VCaP (cell line): ENCODE measurements around the gene SPC24.
"Not testable (repeated sequence)": the region's sequence is repeated elsewhere in the genome, so short reads cannot be mapped to it uniquely, and the experiment has no call there.

Experiments used
- H3K27ac ChIP-seq: fragments of 450-650 bp; 2 replicates; pipeline ENCODE4 v1.5.1; 2017
- TF ChIP-seq, protein P1 (sequence below): fragments of 450-650 bp; conservative IDR thresholded peaks from 2 replicates; pipeline ENCODE4 v1.5.1; 2017; ENCODE audit warnings: mild to moderate bottlenecking, moderate library complexity

Gene SPC24

DNA sequence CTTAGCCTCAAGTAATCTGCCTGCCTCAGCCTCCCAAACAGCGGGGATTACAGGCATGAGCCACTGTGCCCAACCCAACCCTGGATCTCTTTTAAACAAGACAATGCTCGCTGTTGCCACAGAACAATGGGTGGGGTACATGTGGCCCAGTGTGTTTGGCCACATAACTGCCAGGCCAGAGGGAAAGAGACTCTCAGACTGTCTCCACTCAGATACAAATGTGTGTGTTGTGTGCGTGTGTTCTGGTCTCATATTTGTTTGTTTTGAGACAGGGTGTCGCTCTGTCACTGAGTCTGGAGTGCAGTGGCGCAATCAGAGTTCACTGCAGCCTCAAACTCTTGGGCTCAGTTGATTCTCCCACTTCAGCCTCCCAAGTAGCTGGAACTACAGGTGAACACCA, 40.5 kb downstream of the SPC24 start:
- no peak overlapping the region for H3K27ac ChIP-seq
- TF ChIP-seq, protein P1, sequence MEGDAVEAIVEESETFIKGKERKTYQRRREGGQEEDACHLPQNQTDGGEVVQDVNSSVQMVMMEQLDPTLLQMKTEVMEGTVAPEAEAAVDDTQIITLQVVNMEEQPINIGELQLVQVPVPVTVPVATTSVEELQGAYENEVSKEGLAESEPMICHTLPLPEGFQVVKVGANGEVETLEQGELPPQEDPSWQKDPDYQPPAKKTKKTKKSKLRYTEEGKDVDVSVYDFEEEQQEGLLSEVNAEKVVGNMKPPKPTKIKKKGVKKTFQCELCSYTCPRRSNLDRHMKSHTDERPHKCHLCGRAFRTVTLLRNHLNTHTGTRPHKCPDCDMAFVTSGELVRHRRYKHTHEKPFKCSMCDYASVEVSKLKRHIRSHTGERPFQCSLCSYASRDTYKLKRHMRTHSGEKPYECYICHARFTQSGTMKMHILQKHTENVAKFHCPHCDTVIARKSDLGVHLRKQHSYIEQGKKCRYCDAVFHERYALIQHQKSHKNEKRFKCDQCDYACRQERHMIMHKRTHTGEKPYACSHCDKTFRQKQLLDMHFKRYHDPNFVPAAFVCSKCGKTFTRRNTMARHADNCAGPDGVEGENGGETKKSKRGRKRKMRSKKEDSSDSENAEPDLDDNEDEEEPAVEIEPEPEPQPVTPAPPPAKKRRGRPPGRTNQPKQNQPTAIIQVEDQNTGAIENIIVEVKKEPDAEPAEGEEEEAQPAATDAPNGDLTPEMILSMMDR: no peak

DNA sequence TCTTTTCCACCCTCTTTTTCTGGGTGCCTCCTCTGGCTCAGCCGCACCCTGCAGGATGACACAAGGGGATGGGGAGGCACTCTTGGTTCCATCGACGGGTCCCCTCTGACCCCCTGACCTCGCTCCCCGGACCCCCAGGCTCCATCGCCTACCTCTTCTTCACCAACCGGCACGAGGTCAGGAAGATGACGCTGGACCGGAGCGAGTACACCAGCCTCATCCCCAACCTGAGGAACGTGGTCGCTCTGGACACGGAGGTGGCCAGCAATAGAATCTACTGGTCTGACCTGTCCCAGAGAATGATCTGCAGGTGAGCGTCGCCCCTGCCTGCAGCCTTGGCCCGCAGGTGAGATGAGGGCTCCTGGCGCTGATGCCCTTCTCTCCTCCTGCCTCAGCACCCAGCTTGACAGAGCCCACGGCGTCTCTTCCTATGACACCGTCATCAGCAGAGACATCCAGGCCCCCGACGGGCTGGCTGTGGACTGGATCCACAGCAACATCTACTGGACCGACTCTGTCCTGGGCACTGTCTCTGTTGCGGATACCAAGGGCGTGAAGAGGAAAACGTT, 42.4 kb downstream of the SPC24 start:
- TF ChIP-seq, protein P1: no peak
- H3K27ac ChIP-seq: no peak overlapping the region

DNA sequence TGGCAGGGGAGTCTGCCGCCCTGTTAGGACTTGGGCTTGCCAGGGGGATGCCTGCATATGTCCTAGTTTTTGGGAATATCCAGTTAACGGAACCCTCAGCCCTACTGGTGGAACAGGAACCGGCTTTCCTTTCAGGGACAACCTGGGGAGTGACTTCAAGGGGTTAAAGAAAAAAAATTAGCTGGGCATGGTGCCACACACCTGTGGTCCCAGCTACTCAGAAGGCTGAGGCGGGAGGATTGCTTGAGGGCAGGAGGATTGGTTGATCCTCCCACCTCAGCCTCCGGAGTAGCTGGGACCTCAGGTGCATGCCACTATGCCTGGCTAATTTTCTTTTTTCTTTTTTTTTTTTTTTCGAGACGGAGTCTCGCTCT, 43.8 kb downstream of the SPC24 start:
- TF ChIP-seq, protein P1: no peak
- H3K27ac ChIP-seq: no peak overlapping the region

DNA sequence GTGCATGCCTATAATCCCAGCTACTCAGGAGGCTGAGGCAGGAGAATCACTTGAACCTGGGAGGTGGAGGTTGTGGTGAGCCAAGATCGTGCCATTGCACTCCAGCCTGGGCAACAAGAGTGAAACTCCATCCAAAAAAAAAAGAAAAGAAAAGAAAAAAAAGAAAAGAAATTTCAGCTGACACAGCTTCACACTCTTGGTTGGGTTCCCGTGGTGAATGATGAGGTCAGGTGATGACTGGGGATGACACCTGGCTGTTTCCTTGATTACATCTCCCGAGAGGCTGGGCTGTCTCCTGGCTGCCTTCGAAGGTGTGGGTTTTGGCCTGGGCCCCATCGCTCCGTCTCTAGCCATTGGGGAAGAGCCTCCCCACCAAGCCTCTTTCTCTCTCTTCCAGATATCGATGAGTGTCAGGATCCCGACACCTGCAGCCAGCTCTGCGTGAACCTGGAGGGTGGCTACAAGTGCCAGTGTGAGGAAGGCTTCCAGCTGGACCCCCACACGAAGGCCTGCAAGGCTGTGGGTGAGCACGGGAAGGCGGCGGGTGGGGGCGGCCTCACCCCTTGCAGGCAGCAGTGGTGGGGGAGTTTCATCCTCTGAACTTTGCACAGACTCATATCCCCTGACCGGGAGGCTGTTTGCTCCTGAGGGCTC, 44.3 kb downstream of the SPC24 start:
- H3K27ac ChIP-seq: no peak overlapping the region
- TF ChIP-seq, protein P1: no peak

DNA sequence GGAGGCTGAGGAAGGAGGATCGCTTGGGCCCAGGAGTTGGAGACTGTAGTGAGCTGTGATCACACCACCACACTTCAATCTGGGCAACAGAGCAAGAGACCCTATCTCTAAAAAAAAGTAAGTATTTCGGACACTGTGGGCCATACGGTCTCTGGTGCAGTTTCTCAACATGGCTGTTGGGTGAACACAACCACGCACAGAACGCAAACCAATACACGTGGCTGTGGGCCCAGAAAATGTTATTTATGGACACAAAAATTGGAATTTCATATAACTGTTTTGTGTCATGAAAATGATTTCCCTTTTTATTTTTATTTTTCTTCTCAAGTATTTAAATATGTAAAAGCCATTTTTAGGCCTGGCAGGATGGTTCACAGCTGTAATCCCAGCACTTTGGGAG, 46.8 kb downstream of the SPC24 start:
- TF ChIP-seq, protein P1: no peak
- H3K27ac ChIP-seq: no peak overlapping the region

DNA sequence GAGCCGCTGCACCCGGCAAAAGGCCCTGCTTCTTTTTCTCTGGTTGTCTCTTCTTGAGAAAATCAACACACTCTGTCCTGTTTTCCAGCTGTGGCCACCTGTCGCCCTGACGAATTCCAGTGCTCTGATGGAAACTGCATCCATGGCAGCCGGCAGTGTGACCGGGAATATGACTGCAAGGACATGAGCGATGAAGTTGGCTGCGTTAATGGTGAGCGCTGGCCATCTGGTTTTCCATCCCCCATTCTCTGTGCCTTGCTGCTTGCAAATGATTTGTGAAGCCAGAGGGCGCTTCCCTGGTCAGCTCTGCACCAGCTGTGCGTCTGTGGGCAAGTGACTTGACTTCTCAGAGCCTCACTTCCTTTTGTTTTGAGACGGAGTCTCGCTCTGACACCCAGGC, 49.1 kb downstream of the SPC24 start:
- TF ChIP-seq, protein P1: no peak
- no peak overlapping the region for H3K27ac ChIP-seq

DNA sequence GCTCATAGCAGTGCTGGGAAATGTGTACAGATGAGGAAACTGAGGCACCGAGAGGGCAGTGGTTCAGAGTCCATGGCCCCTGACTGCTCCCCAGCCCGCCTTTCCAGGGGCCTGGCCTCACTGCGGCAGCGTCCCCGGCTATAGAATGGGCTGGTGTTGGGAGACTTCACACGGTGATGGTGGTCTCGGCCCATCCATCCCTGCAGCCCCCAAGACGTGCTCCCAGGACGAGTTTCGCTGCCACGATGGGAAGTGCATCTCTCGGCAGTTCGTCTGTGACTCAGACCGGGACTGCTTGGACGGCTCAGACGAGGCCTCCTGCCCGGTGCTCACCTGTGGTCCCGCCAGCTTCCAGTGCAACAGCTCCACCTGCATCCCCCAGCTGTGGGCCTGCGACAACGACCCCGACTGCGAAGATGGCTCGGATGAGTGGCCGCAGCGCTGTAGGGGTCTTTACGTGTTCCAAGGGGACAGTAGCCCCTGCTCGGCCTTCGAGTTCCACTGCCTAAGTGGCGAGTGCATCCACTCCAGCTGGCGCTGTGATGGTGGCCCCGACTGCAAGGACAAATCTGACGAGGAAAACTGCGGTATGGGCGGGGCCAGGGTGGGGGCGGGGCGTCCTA, 50.5 kb downstream of the SPC24 start:
- TF ChIP-seq, protein P1: no peak
- no peak overlapping the region for H3K27ac ChIP-seq

DNA sequence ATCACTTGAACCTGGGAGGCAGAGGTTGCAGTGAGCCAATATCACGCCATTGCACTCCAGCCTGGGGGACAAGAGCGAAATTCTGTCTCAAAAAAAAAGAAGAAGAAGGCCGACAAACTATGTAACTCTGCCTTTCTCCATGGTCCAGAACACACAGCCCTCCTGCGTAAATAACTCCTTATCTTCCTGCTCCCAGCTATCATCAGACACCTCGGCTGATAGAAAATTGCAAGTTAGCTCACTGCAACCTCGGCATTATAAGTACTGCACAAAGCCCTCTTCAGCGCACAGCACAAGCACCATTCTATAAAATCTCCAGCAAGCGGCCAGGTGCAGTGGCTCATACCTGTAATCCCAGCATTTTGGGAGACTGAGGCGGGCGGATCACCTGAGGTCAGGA, 51.9 kb downstream of the SPC24 start:
- not testable (repeated sequence) for H3K27ac ChIP-seq
